HG02571 (cell line): ENCODE data around the gene LCLAT1.

Source experiments
- ATAC-seq: cut with Tn5 transposase; IDR thresholded peaks from one replicate; pipeline ENCODE4 v1.9.1; 2021; ENCODE audit warnings: mild to moderate bottlenecking, moderate library complexity; ENCODE audit not compliant: unreplicated experiment

Gene LCLAT1

DNA sequence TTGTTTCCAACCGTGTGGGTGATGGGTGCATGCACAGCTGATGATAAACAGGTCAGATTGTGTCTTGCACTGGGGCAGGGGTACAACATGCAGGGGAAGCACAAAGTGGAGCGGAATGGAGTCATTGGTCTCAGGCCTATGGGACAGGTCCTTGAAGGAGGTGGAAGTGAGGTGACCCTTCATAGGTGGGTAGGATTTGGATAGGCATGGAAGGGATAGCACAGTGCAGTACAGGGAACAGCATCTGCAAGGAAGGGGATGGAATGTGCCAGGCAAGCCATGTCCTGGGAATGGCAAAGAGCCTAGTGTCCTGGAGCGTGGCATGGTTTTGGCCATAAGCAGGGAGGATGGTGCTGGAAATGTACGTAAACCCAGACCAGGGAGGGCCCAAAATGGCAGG lies 216.3 kb downstream of the LCLAT1 start:
- no peak for ATAC-seq

GRCh38 chr2:30663806-30664205 lies 216.8 kb downstream of the LCLAT1 start:
- no peak for ATAC-seq

- no peak for ATAC-seq
These were observed 217.8 kb downstream of the LCLAT1 start for GRCh38 chr2:30664761-30665358.

DNA sequence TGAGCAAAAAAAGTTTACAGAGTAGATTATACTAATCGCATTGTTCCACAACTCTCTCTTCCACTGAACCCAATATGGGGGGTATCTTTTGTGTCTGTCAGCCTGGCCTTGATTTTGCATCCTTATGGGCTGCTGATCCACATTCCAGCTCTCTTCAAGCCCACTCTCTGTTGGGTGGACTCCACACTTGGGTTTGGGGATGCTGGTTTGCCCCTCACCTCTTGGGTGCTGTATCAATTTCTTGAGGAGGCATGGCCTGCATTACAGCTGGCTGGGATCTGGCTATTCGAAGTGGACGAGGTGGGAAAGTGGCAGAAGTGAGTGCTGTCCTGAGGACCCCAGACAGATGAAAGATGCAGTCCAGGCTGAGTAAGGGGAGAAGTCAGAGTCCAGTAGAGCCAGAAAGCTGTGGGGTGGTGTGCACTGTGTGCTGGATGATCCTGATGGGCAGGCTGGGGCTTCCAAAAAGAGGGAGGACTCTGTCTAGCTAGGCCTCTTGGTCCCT lies 218.8 kb downstream of the LCLAT1 start:
- ATAC-seq: no peak

DNA sequence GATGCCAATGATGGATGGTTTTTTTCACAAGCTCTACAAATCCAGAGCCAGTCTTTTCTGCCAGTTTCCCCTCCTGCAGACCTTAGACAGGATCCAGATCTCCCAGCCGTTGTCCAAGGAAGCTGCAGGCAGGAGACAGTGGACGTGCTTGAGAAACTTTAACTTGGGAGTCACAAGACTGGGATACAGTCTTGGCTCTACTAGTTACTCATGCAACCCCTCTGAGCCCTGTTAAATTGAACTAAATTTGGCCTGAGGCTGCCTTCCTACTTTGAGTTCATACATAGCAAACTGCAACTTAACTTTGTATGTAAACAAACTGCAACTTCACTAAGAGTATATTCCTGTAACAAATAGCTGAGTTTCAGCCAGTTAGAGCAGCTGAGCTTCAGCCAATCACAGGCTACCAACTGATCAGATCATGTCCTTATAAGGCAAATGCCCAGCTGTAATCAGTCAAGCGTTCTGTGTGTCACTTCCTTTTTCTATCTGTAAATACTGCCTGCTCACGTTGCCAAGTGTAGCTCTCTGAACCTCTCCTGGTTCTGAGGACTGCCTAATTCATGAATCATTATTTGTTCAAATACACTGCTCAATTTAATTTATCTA lies 219.3 kb downstream of the LCLAT1 start:
- no peak for ATAC-seq

GRCh38 chr2:30670453-30670852 lies 223.4 kb downstream of the LCLAT1 start:
- ATAC-seq: no peak

DNA sequence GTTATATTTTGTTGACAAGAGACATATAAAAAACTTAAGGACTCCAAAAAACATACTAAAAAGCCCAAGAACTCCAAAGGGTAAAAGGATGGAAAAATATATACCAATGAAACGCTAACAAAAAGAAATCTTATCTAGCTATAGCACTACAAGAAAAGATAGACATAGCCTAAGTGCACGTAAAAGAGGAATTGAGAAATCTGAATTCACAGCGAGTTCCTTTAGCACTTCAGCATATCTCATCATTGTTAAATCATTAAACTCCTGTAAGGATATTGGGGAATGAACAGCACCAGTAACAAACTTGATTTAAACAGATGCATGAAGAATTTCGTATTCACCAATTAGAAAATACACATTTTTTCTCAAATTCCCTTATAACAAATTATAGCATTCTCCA lies 226.1 kb downstream of the LCLAT1 start:
- no peak for ATAC-seq

GRCh38 chr2:30675758-30676157 lies 228.7 kb downstream of the LCLAT1 start:
- ATAC-seq: no peak

GRCh38 chr2:30677231-30677630 lies 230.2 kb downstream of the LCLAT1 start:
- ATAC-seq: no peak

GRCh38 chr2:30677861-30678385 lies 230.9 kb downstream of the LCLAT1 start:
- ATAC-seq: no peak

DNA sequence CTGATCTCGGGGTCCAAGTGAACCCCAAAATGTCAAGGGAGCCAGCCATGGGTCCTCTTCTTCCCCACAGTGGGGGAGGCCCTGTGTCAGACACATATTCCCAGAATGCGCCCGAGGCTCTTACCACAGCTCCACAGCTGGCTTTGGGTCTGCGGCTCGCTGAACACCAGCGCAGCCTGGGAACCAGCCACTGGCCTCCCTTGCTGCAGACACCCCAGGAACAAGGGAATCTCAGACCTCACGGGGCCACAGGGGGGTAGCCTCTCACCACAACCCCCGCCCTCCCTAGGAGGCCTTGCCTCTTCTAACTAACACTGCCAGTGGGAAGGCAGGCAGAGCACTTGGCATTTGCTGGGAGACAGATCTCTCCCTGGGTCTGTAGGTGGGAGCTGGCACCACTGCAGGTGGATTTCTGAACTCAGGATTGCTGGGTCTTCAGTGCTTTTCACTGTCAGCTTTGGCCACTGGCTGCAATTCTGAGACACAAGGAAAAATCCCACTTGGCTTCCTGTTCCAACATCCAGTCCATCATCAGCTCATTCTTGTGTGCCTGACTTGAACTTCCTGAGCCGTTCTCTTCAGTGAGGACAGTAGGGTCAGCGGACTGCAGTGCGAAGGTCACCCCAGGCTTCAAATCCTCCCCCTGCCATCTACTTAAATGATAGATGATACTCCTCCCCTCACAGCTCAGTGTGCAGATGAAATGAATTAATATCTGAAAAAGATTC lies 231.5 kb downstream of the LCLAT1 start:
- no peak for ATAC-seq

DNA sequence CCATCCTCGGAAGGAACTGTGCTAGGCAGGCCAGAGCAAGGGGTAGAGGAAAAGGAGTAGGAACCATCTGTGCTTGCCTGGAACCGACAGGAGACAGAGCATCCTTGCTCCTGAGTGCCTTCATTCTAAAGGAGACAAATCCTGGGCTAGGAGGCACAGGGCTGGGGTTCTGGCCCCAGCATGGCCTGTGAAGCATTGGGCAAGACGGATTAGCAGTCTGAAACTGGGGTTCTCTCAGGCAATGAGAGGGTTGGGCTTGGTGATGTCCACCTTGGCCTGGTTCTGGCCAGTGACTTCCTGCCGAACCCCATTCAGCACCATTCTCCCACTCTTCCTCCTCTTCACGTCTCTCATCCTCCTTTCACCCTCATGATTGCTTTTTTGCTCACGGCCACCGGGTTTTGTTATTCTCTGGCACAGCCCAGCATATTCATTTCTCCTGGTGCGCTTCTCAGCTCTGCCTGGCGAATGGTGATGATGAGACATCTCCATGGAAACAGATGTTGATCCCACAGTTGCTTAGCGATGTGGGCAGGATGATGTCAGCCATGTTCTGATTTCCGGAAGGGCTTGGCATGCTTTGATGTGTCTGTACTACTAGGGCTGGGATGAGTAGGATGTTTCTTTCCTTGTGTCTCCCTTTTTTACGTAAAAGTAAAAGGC lies 232.5 kb downstream of the LCLAT1 start:
- ATAC-seq: no peak

DNA sequence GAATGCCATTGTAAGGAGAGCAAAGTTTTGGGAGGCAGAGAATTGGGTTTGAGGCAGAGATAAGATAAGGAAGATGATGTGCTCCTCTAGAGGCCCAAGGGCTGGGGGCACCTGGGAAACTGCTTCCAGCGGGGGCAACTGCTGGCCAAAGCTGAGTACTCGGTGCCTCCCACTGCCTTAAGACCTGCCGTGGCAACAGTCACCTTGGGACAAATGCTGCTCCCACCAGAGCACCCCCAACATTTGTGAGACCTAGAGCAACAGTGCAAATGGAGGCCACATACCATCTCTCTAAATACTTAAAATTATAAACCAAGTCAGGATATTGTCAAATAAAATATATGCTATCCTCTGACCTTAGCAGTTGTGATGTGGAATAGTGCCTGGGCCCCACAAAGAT lies 233.1 kb downstream of the LCLAT1 start:
- ATAC-seq: no peak

GRCh38 chr2:30681022-30681421 lies 234.0 kb downstream of the LCLAT1 start:
- no peak for ATAC-seq

DNA sequence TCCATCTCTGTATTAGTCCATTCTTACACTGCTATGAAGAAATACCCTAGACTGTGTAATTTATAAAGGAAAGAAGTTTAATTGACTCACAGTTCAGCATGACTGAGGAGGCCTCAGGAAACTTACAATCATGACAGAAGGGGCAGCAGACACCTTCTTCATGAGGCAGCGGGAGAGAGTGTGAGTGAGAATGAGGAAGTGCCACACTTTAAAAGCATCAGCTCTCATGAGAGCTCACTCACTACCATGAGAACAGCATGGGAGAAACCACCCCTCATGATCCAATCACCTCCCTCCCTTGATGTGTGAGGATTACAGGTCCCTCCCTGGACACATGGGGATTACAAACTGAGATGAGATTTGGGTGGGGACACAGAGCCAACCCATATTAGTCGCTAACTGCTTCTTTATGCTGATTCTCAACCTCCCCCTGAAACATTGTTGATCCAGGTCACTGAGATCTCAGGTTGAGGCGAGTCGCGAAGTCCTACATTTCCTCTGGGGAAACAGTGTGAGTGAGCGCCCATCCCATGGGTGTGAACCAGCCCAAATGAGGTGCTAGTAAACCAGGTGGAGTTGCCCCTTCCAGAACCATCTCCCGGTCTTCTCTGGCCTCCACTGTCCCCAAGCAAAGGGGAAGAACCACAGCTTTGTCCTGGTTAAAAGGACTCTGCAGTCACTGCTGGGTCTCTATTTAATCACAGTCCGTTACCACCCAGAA lies 236.3 kb downstream of the LCLAT1 start:
- ATAC-seq: no peak

- no peak for ATAC-seq
These were observed 237.0 kb downstream of the LCLAT1 start for GRCh38 chr2:30684026-30684425.

DNA sequence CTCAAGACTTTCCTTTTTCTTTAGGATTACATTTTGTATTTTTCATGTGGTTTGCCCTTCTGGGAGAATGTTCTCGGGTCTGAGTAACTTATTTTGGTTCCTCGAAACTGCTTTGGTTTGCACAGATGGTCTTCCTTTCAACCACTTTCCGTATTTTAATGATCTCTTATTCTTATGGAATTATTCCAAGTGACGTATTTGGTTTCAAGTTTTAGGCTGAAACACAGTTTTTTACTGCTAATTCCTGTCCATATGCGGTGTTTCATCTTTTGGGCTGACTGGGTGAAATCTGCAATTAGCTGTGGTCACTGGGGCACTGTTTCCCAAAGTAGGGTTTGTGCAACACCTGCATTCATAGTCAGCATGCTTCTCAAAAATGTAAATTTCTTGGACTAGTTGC lies 237.5 kb downstream of the LCLAT1 start:
- no peak for ATAC-seq

- no peak for ATAC-seq
These were observed 237.9 kb downstream of the LCLAT1 start for GRCh38 chr2:30684996-30685395.

GRCh38 chr2:30686000-30686399 lies 239.0 kb downstream of the LCLAT1 start:
- no peak for ATAC-seq

GRCh38 chr2:30686669-30687068 lies 239.6 kb downstream of the LCLAT1 start:
- ATAC-seq: no peak

DNA sequence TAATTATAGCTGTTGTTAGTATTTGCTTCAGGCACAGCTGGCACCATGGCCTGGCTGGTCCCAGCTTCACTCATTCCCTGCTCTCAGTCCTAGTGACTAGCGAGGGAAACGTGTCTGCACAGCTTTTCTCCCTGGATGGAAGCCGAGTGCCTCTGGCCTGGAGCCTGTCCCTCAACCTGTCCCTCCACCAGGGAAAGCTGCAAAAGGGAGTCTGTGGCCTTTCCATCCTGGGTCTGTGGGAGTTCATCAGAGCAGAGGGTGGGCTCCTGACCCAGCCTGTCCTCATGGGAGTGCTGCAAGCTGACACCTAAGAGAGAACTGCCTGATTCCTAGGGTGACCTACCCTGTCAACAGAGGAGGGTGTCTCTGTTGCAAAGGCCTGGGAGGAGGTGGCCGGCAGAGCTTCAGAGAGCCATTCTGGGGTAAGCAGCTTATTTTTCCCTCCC lies 241.9 kb downstream of the LCLAT1 start:
- ATAC-seq: no peak
